Omental fat pad (tissue), 4 donors: ENCODE data around the gene PRRG4. TPM values are rescaled to one million over a fixed set of nuclear protein-coding genes. Genes with fewer than 3 reads are reported as not detected.

Experiments used
- ATAC-seq: fragments of 150-250 bp; one replicate; pipeline ENCODE4 v1.9.1; 2016; ENCODE audit warnings: mild to moderate bottlenecking, moderate library complexity; ENCODE audit not compliant: low FRiP score
- DNase-seq: peaks from one replicate; pipeline ENCODE4 v3.0.0-alpha.2; 2019; ENCODE audit warnings: low spot score
- CTCF ChIP-seq, 3 donors: fragments of 450-650 bp; IDR thresholded peaks; one replicate each; pipeline ENCODE4 v1.5.1; 2016 to 2017; ENCODE audit warnings: antibody characterized with exemption in 3 of 3, mild to moderate bottlenecking in 3 of 3, moderate library complexity in 2 of 3
- total RNA-seq, 4 donors: library from RNA; depleted of rRNA; stranded (reverse); fragments of >200 nt; gene quantifications; one replicate each; pipeline ENCODE4 v1.1.0, GENCODE V29; 2016

The PRRG4 gene
- total RNA-seq, 4 donors from 2014 or later = 1.4 to 3.5 (median 2.0) TPM

- ATAC-seq (peak; percentile 44), DNase-seq (no peak)
- TF ChIP-seq CTCF (IDR thresholded peaks at IDR 0.05) = no peak
These were observed 9.0 kb downstream of the PRRG4 start for GRCh38 chr11:32838505-32839274.

GRCh38 chr11:32839308-32839707, 9.6 kb downstream of the PRRG4 start:
- no peak for DNase-seq
- no peak for TF ChIP-seq CTCF (IDR thresholded peaks at IDR 0.05)
- ATAC-seq = no peak

DNA sequence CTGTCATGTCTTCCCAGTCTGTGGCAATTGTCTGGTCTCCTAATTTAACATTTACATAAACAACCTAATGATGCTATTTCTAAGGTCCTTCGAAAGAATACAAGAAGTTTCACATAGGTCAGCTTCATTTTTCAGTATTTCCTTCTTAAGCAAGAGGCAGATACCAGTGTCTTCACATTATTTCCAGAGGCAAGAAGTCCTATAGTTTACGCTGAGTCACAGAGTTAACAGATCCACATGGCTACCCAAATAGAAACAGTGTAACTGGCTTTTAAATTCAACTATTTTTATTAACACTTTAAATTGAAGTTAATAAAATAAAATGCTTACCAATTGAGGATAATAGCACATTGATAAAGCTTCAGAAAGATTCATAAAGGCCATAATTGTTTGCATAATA, 10.9 kb downstream of the PRRG4 start:
- DNase-seq = no peak

GRCh38 chr11:32843544-32843943, 13.8 kb downstream of the PRRG4 start:
- no peak for ATAC-seq
- DNase-seq = no peak
- no peak for TF ChIP-seq CTCF (IDR thresholded peaks at IDR 0.05)

More for the DNA sequence above, 10.9 kb downstream of the PRRG4 start:
- no peak for ATAC-seq
- TF ChIP-seq CTCF (IDR thresholded peaks at IDR 0.05) = no peak

GRCh38 chr11:32847511-32847910, 17.8 kb downstream of the PRRG4 start:
- ATAC-seq (no peak), DNase-seq (no peak)
- no peak for TF ChIP-seq CTCF (IDR thresholded peaks at IDR 0.05)

GRCh38 chr11:32849761-32850160, 20.0 kb downstream of the PRRG4 start:
- ATAC-seq = no peak
- no peak for DNase-seq

More at GRCh38 chr11:32849761-32850160, 20.0 kb downstream of the PRRG4 start:
- no peak for TF ChIP-seq CTCF (IDR thresholded peaks at IDR 0.05)
